Caco-2 (cell line): ENCODE results near the gene SKIC2. TPM values are rescaled to one million over a fixed set of nuclear protein-coding genes. Genes with fewer than 3 reads are reported as not detected.

Experiments used
- BruUV-seq: library from RNA; stranded (reverse); fragments of 400-500 nt; replicated peaks from 2 replicates; lab custom pipeline; 2021; lab: Mats Ljungman, UMichigan
- CTCF ChIA-PET: fragments of 300-600 bp; sonication (Branson Sonifier 250); formaldehyde crosslinking; loops from one replicate; lab custom pipeline; 2022; ENCODE audit warnings: antibody characterized with exemption; lab: Charles Lee
- POLR2A ChIA-PET: fragments of 300-600 bp; sonication (Branson Sonifier 250); formaldehyde crosslinking; loops from one replicate; lab custom pipeline; 2022; ENCODE audit warnings: antibody characterized with exemption; lab: Charles Lee
- DNase-seq, 2 experiments: peaks; one replicate each; pipeline versions ENCODE4 v3.0.0 to v3.0.0-alpha.2; 2020 to 2022
- H3K27me3 ChIP-seq: replicated peaks from 2 replicates; pipeline ENCODE4 v1.6.0; 2011; ENCODE audit warnings: low read length; ENCODE audit not compliant: control insufficient read depth, insufficient read depth
- H3K36me3 ChIP-seq: 2 replicates; pipeline ENCODE4 v1.5.1; 2011; ENCODE audit warnings: low read length; ENCODE audit not compliant: control insufficient read depth, insufficient read depth
- H3K4me1 ChIP-seq: fragments of 250-450 bp; sonication (Bioruptor Pico); 2 replicates; pipeline ENCODE4 v1.5.1; 2020; ENCODE audit warnings: mild to moderate bottlenecking
- H3K4me3 ChIP-seq: 2 replicates; pipeline ENCODE4 v1.5.1; 2011; ENCODE audit warnings: low read depth, mild to moderate bottlenecking, control low read depth, low read length
- H3K9me3 ChIP-seq: fragments of 250-450 bp; sonication (Bioruptor Pico); 2 replicates; pipeline ENCODE4 v1.5.1; 2020; ENCODE audit warnings: mild to moderate bottlenecking, moderate library complexity
- H3K27ac Mint-ChIP-seq: one replicate; pipeline ENCODE4 v1.8.0; 2022; ENCODE audit warnings: mixed read lengths; ENCODE audit not compliant: unreplicated experiment
- H3K27me3 Mint-ChIP-seq: one replicate; pipeline ENCODE4 v1.8.0; 2022; ENCODE audit warnings: mixed read lengths; ENCODE audit not compliant: insufficient read depth, unreplicated experiment
- H3K36me3 Mint-ChIP-seq: one replicate; pipeline ENCODE4 v1.8.0; 2022; ENCODE audit warnings: mild to moderate bottlenecking, mixed read lengths; ENCODE audit not compliant: insufficient read depth, unreplicated experiment
- H3K4me1 Mint-ChIP-seq: one replicate; pipeline ENCODE4 v1.8.0; 2022; ENCODE audit warnings: low read depth, mixed read lengths; ENCODE audit not compliant: unreplicated experiment
- H3K4me3 Mint-ChIP-seq: one replicate; pipeline ENCODE4 v1.8.0; 2022; ENCODE audit warnings: mild to moderate bottlenecking, moderate library complexity, mixed read lengths; ENCODE audit not compliant: unreplicated experiment
- H3K9me3 Mint-ChIP-seq: one replicate; pipeline ENCODE4 v1.8.0; 2022; ENCODE audit warnings: mixed read lengths; ENCODE audit not compliant: unreplicated experiment
- intact Hi-C: fragments of 100-400 bp; cut with micrococcal nuclease; formaldehyde crosslinking; loops from one replicate; pipeline ENCODE4 v1.10.0; 2022; ENCODE audit not compliant: unreplicated experiment
- total RNA-seq: library from RNA; stranded (reverse); gene quantifications from 2 replicates; pipeline ENCODE4 v1.2.3, GENCODE V29; 2022
- TF ChIP-seq, protein P1 (sequence below), 2 experiments: fragments of 200-600 bp in 1 of 2; IDR thresholded peaks; 1 replicate in 1 of 2; 2 replicates in 1 of 2; pipeline versions ENCODE4 v1.5.1 to v1.8.0; 2011 to 2022; ENCODE audit warnings: antibody characterized with exemption in 1 of 2, control low read depth in 1 of 2, inconsistent platforms in 1 of 2, low read depth in 1 of 2, low read length in 1 of 2, mild to moderate bottlenecking in 1 of 2, moderate library complexity in 1 of 2; ENCODE audit not compliant: insufficient read depth in 1 of 2, severe bottlenecking in 1 of 2, unreplicated experiment in 1 of 2

The SKIC2 gene
- total RNA-seq, 1 experiment from 2014 or later: 70.0 TPM

GRCh38 chr6:31935021-31935420 lies 24.0 kb upstream of the SKIC2 start:
- Histone ChIP-seq H3K9me3 (no peaks in the 10 kb centered on the region), H3K36me3 (no peaks in the 10 kb centered on the region), H3K4me1 (peaks cover 5% of the 10 kb centered on the region), H3K27me3 (no peaks in the 10 kb centered on the region), H3K4me3 (no peak overlapping the region)
- no peak overlapping the region for H3K27ac Mint-ChIP-seq
- BruUV-seq: no TSS peak
- H3K9me3 Mint-ChIP-seq: no peaks in the 10 kb centered on the region
- no peaks in the 10 kb centered on the region for H3K27me3 Mint-ChIP-seq
- TF ChIP-seq, protein P1, sequence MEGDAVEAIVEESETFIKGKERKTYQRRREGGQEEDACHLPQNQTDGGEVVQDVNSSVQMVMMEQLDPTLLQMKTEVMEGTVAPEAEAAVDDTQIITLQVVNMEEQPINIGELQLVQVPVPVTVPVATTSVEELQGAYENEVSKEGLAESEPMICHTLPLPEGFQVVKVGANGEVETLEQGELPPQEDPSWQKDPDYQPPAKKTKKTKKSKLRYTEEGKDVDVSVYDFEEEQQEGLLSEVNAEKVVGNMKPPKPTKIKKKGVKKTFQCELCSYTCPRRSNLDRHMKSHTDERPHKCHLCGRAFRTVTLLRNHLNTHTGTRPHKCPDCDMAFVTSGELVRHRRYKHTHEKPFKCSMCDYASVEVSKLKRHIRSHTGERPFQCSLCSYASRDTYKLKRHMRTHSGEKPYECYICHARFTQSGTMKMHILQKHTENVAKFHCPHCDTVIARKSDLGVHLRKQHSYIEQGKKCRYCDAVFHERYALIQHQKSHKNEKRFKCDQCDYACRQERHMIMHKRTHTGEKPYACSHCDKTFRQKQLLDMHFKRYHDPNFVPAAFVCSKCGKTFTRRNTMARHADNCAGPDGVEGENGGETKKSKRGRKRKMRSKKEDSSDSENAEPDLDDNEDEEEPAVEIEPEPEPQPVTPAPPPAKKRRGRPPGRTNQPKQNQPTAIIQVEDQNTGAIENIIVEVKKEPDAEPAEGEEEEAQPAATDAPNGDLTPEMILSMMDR (IDR thresholded peaks at IDR 0.05; ENCODE audit: insufficient read depth in 1 of 2, low read depth in 1 of 2, low read length in 1 of 2, severe bottlenecking in 1 of 2, unreplicated experiment in 1 of 2): no peak
- no peak for DNase-seq
- intact Hi-C loops: no loop called here
- ChIA-PET CTCF (no interaction called here), POLR2A (no interaction called here)
- H3K4me1 Mint-ChIP-seq: peaks cover under 1% of the 10 kb centered on the region
- no peaks in the 10 kb centered on the region for H3K36me3 Mint-ChIP-seq
- no peak overlapping the region for H3K4me3 Mint-ChIP-seq

DNA sequence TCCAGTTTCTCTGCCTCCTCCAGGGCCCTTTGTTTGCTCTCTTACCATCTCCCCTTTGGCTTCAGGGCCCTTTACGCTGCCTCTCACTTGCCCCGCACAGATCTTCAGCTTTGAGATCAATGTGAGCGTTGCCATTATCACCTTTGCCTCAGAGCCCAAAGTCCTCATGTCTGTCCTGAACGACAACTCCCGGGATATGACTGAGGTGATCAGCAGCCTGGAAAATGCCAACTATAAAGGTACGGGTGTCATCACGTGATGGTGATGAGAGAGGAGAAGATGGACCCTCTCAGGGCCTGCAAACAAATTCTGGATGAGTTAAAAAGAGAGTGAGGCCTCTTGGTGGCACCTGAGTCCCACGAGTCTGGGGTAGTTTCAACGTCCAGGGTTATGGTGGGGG lies 23.2 kb upstream of the SKIC2 start:
- Histone ChIP-seq H3K4me3 (no peak overlapping the region), H3K27me3 (no peaks in the 10 kb centered on the region), H3K36me3 (no peaks in the 10 kb centered on the region), H3K4me1 (peaks cover 11% of the 10 kb centered on the region), H3K9me3 (no peaks in the 10 kb centered on the region)
- Mint-ChIP-seq H3K36me3 (no peaks in the 10 kb centered on the region), H3K9me3 (no peaks in the 10 kb centered on the region), H3K27ac (no peak overlapping the region), H3K4me3 (no peak overlapping the region), H3K27me3 (no peaks in the 10 kb centered on the region), H3K4me1 (peaks cover 8% of the 10 kb centered on the region)
- intact Hi-C loops: no loop called here
- CTCF ChIA-PET: interaction anchor here (0.6 kb wide), 1 partner anchor 16 kb away, joined by 3 read pairs; no protein-coding TSS in a partner anchor
- POLR2A ChIA-PET: no interaction called here
- no peak for DNase-seq
- TF ChIP-seq, protein P1 (IDR thresholded peaks at IDR 0.05; ENCODE audit: insufficient read depth in 1 of 2, low read depth in 1 of 2, low read length in 1 of 2, severe bottlenecking in 1 of 2, unreplicated experiment in 1 of 2): no peak
- no TSS peak for BruUV-seq

DNA sequence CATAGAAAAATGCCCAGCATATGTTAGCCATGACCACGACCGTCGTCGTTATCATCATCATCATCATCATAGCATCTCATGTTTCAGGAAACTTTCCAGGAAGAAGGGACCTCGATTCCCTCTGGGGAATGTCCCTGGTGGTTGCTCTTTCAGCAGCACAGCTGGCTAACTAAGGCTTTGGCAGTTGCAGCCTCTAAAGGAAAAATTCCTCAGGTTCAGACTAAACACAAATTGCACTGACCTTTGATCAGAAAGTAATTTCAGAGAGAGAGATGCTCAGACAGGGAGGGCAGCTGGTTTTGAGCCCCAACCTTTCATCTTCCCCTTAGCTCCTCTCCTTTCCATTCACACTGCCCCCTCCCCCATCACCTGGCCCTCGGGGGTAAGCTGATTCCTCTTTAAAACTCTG lies 18.7 kb upstream of the SKIC2 start:
- no peak overlapping the region for H3K4me3 ChIP-seq
- peak; percentile 66 to 73 for DNase-seq
- H3K9me3 Mint-ChIP-seq: no peaks in the 10 kb centered on the region
- BruUV-seq: no TSS peak
- H3K27me3 Mint-ChIP-seq: no peaks in the 10 kb centered on the region
- H3K4me1 ChIP-seq: peaks cover 28% of the 10 kb centered on the region
- H3K27ac Mint-ChIP-seq: peak overlapping the region; percentile 89
- POLR2A ChIA-PET: interaction anchor here (0.8 kb wide), 1 partner anchor 31 kb away, joined by 3 read pairs; the partner anchor contains the start of gene DXO
- TF ChIP-seq, protein P1 (IDR thresholded peaks at IDR 0.05; ENCODE audit: insufficient read depth in 1 of 2, low read depth in 1 of 2, low read length in 1 of 2, severe bottlenecking in 1 of 2, unreplicated experiment in 1 of 2): peak; percentile 8
- no peaks in the 10 kb centered on the region for H3K9me3 ChIP-seq
- no peaks in the 10 kb centered on the region for H3K27me3 ChIP-seq
- H3K4me1 Mint-ChIP-seq: peaks cover 26% of the 10 kb centered on the region
- peak overlapping the region; percentile 42 for H3K4me3 Mint-ChIP-seq
- peaks cover 1% of the 10 kb centered on the region for H3K36me3 Mint-ChIP-seq
- no peaks in the 10 kb centered on the region for H3K36me3 ChIP-seq
- intact Hi-C loops: loop anchor here (1.0 to 5.0 kb wide), 4 partner anchors 12 to 1452 kb away; partner anchors contain the start of genes KIFC1 and ZBTB12
- CTCF ChIA-PET: interaction anchor here (0.5 to 1.4 kb wide), 4 partner anchors 11 to 110 kb away, joined by 3 to 13 read pairs (median 6); no protein-coding TSS in a partner anchor
